ENCODE results near the gene AGO1.
"Not testable (repeated sequence)": the region's sequence is repeated elsewhere in the genome, so short reads cannot be mapped to it uniquely, and the experiment has no call there.

Gene AGO1

DNA sequence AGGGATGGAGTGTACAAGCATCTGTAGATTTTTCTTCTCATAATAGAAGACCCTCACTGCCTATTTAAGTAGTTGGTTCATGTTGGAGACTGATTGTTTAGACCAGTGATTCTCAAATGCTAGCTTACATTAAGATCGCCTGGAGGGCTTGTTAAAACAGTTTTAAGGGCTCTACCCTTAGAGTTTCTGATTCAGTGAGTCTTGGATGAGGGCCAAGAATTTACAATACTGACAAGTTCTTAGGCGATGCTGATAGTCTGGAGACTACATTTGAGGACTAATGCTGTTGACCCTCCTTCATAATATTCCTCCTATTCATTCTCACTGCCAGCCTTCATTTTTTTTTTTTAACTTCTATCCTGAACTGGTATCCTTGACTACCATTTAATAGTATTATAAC is 32.7 kb downstream of the AGO1 start:
- no peak for DNase-seq (ENCODE audit: low read depth in 2 of 2)

DNA sequence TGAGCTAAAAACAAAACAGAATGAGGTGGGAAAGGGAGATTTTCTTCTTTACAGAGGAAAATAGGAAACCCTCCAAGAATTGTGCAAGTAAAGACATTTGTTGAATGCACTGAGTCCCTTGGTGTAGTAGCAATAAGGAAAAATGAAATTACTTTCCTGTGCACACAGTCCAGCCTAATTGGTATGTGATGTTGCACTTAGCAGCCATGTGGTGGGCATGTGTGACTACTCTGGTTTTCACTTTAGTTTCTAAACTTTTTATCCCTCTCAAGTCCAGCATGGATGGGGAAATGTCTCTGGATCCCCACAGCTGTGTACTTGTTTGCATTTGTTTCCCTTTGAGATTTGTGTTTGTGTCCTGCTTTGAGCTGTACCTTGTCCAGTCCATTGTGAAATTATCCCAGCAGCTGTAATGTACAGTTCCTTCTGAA is 40.8 kb downstream of the AGO1 start:
- DNase-seq (ENCODE audit: low read depth in 2 of 2), result no peak

GRCh38 chr1:35924838-35925237 is 41.8 kb downstream of the AGO1 start:
- no peak for DNase-seq (ENCODE audit: low read depth in 2 of 2)

GRCh38 chr1:35925741-35926140 is 42.7 kb downstream of the AGO1 start:
- DNase-seq (ENCODE audit: low read depth in 2 of 2), result no peak

GRCh38 chr1:35927472-35927871 is 44.5 kb downstream of the AGO1 start:
- no peak for DNase-seq (ENCODE audit: low read depth in 2 of 2)

GRCh38 chr1:35929730-35930592 is 47.0 kb downstream of the AGO1 start:
- DNase-seq (ENCODE audit: low read depth in 2 of 2), result peak; percentile 17 to 19

- DNase-seq (ENCODE audit: low read depth in 2 of 2), result peak; percentile 78 to 83
Measured at GRCh38 chr1:35930593-35931445, 47.8 kb downstream of the AGO1 start, which contains the start of gene AGO3. Gene AGO3 (plus strand): TSS chr1:35931105. CDS start chr1:35931427, 322 bp downstream.

GRCh38 chr1:35931446-35932157 is 48.6 kb downstream of the AGO1 start:
- no peak for DNase-seq (ENCODE audit: low read depth in 2 of 2)

- no peak for DNase-seq (ENCODE audit: low read depth in 2 of 2)
Measured at GRCh38 chr1:35932158-35932636, 49.2 kb downstream of the AGO1 start.

GRCh38 chr1:35932941-35933340 is 49.9 kb downstream of the AGO1 start:
- DNase-seq (ENCODE audit: low read depth in 2 of 2), result no peak

DNA sequence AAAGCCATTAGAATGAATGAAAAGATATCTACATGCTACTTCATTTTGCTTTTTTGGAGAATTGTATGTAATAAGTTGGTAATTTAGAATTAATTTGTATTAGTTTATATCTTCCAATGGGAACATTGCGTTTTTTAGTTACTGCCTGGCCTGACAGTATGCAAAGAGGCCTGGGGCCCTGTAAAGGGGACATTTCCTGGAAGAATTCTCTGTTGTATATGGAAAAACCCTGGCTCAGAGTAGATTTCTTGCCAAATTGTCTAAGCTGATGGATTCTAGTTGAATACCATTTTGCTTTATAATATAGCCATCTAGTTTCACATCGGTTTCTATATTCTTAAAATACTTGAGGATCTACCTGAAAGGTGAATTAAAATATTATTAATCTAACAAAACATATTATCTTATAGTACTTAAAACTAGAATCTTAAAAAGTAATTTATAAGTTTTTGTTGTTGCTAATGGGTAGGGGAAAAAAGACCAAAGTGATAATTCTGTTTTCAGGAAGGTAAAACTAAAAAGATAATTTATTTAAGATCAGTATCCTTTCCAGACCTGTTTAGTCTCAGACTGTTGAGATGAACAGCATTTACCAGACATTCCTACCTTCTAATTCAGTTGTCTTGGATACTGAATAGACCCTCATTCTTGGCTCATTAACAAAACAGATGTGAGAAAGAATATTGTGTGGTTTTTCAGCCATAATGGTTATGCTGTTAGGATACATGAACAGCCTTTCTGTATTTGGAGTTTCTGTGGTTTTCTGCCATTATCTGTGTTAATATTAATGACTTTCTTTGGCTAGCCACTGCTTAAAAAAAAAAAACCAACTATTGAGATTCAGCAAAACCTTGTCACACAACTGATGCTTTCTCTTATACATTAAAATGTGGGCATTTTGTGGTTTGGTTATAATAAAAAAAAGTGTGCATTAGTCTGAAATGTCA is 52.7 kb downstream of the AGO1 start:
- no peak for DNase-seq (ENCODE audit: low read depth in 2 of 2)

GRCh38 chr1:35936838-35937237 is 53.8 kb downstream of the AGO1 start:
- no peak for DNase-seq (ENCODE audit: low read depth in 2 of 2)

DNA sequence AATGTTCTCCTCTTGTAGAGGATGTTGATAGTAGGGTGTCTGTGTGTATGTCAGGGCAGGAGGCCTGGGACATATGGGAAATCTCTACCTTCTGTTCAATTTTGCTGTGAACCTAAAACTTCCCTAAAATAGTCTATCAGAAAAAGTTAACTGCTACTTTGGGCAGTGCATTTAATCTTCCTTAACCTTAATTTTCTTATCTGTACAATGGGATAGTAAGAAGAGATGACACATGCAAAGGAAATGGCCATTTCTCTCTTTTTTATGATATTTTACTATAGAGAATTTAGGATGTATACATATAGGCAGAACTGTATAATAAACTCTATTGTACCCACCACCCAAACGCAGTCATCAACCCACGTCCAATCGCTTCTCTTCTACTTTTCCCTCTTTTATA is 56.5 kb downstream of the AGO1 start:
- DNase-seq (ENCODE audit: low read depth in 2 of 2), result no peak

DNA sequence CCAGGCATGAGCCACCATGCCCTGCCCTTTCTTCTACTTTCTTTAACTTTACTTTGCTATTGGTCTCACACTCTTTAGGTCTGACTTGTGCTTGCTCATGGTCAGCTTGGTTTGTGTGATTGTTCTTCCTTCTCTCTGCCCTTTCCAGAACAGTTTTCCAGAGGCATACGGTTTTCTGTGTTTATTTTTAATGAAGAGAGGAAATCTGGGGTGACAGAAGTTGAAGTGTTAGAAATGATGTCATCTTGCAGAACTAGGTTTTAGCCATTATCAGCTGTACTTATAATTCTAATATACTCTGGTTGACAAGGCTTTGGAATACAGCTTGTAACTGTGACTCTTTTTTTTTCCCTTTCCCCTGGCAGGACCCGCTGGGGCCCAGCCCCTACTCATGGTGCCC is 62.3 kb downstream of the AGO1 start:
- DNase-seq (ENCODE audit: low read depth in 2 of 2), result no peak

DNA sequence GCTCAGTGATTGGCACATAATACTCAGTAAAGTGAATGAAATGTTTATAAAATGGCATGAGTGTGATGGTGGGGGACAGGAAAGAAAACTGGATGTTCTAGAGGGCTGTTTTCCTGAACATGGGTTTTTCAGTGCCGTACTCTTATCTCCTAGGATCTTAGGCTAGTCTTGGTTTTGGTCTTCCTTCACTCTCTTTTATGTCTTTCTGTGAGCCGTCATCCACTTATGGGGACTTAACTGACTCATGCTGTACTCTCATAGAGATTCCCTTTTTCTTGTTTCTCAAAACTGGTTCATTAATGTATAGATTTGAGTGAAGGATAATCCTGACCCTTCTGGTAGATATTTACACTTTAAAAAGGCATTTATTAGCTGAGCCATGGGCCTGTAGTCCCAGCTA is 64.5 kb downstream of the AGO1 start:
- DNase-seq (ENCODE audit: low read depth in 2 of 2), result no peak

DNA sequence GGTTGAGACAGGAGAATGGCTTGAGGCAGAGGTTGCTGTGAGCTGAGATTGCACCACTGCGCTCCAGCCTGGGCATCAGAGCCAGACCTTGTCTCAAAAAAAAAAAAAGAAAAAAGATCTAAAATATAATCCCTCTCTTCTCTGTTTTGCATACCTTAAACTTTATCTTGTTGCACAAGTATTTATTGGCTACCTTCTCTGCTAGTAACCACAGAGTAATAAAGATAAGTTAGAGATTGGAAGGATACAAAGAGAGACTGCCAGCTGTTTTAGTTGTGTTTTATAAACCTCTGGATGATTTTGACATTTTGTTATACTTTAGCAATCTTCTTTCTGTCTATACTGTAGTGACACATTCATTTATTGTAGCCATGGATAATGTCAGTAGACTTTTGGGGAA is 75.5 kb downstream of the AGO1 start:
- DNase-seq (ENCODE audit: low read depth in 2 of 2), result no peak

- no peak for DNase-seq (ENCODE audit: low read depth in 2 of 2)
Measured at GRCh38 chr1:35959304-35959703, 76.3 kb downstream of the AGO1 start.

DNA sequence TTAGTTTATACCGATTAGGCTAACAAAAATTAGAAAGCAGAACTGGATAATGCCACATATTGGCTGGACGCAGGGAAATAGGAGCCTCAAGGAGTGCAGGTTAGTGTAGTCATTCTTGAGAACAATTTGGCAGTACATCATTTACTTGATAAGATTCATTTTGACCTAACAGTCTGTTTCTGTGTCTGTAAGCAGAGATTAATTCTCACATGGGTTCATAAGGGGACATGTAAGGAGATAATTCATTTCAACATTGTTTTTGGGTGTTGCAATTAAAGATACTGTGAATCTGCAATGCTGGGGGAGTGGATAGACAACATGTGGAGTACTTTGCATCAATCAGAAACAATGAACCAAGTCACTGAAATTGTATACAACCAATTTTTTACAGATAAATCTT is 79.9 kb downstream of the AGO1 start:
- DNase-seq (ENCODE audit: low read depth in 2 of 2), result no peak

- not testable (repeated sequence) for DNase-seq (ENCODE audit: low read depth in 2 of 2)
Measured at GRCh38 chr1:35964277-35964676, 81.3 kb downstream of the AGO1 start.

- DNase-seq (ENCODE audit: low read depth in 2 of 2), result no peak
Measured at GRCh38 chr1:35968396-35968795, 85.4 kb downstream of the AGO1 start.

DNA sequence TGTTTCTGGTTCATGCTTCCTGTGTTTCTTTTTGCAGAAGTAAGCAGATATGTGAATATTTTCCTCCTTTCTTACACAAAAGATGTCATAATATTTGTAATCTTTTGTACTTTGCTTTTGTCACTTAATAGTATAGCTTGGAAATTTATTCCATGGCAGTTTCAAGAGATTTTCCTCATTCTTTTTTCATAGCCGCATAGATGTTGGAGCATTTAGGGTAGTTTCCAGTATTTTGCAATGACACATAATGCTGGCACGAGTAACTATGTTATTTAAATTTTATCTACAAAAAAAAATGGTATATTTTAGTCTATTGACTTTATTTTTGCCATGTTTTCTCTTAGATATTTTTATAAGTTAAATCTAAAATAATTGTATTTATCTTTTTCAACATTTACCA is 88.6 kb downstream of the AGO1 start:
- no peak for DNase-seq (ENCODE audit: low read depth in 2 of 2)

Data from stimulated activated CD4-positive, alpha-beta T cell treated with anti-CD3 and anti-CD28 coated beads, Interleukin-1b, Interleukin-23, amount 100 ng/mL, for 4 hours (primary cell).